HepG2 (cell line): ENCODE data around the gene MESD. TPM values are rescaled to one million over a fixed set of nuclear protein-coding genes. Genes with fewer than 3 reads are reported as not detected.

Experiments
- ATAC-seq: fragments of 200-7000 bp; cut with Tn5 transposase; 3 replicates; pipeline ENCODE4 v1.9.1; 2020; ENCODE audit warnings: mild to moderate bottlenecking, moderate library complexity
- BruUV-seq: library from RNA; stranded (reverse); fragments of 400-500 nt; replicated peaks from 2 replicates; lab custom pipeline; 2021; lab: Mats Ljungman, UMichigan
- CTCF ChIA-PET: fragments of 300-600 bp; formaldehyde crosslinking; extraction: SDS; loops from one replicate; lab custom pipeline; 2021; ENCODE audit warnings: low total read pairs, inconsistent platforms, low intra/inter-chr PET ratio; lab: Yijun Ruan, JAX
- POLR2A ChIA-PET: fragments of 350-600 bp; sonication (Branson Sonifier 250); formaldehyde crosslinking; loops from one replicate; lab custom pipeline; 2020; ENCODE audit warnings: antibody characterized with exemption, inconsistent platforms; lab: Yijun Ruan, JAX
- DNase-seq: peaks from one replicate; pipeline ENCODE4 v3.0.0-alpha.2; 2015; ENCODE audit warnings: low spot score
- FAIRE-seq: peaks from 3 replicates; lab custom pipeline; 2011; peaks lifted over from hg19 to GRCh38; lab: Jason Lieb, UNC
- H2AFZ ChIP-seq: one replicate; pipeline ENCODE4 v1.6.1; 2011; ENCODE audit warnings: low read length, inconsistent platforms
- H3K27ac ChIP-seq: fragments of 300-600 bp; 3 replicates; pipeline ENCODE4 v1.8.0; 2011; ENCODE audit warnings: mixed run types, mild to moderate bottlenecking, mixed read lengths, low read length, inconsistent platforms; ENCODE audit not compliant: insufficient read depth; ENCODE audit errors: extremely low read length
- H3K27me3 ChIP-seq, 2 experiments: fragments of 200-600 bp in 1 of 2; 2 replicates in 1 of 2; 3 replicates in 1 of 2; pipeline versions ENCODE4 v1.6.0 to v1.8.0; 2011; ENCODE audit warnings: low read length in 2 of 2, mild to moderate bottlenecking in 2 of 2, moderate library complexity in 2 of 2, inconsistent platforms in 1 of 2; ENCODE audit not compliant: insufficient read depth in 2 of 2, control insufficient read depth in 1 of 2
- H3K36me3 ChIP-seq, 2 experiments: fragments of 200-600 bp in 1 of 2; replicated peaks in 1 of 2; 2 replicates in 1 of 2; 3 replicates in 1 of 2; pipeline versions ENCODE4 v1.5.1 to v1.8.0; 2011; ENCODE audit warnings: low read length in 2 of 2, inconsistent platforms in 1 of 2; ENCODE audit not compliant: insufficient read depth in 2 of 2, control insufficient read depth in 1 of 2
- H3K4me1 ChIP-seq: 2 replicates; pipeline ENCODE4 v1.5.1; 2012; ENCODE audit warnings: low read length, inconsistent platforms; ENCODE audit not compliant: insufficient read depth
- H3K4me2 ChIP-seq: 2 replicates; pipeline ENCODE4 v1.6.0; 2011; ENCODE audit warnings: low read depth, low read length, inconsistent platforms
- H3K4me3 ChIP-seq, 3 experiments: fragments of 200-600 bp in 1 of 3; sonication (generic), shearing (Covaris generic) in 1 of 3; replicated peaks in 1 of 3; 2 replicates each; pipeline ENCODE4 v1.5.1; 2011 to 2016; ENCODE audit warnings: low read length in 3 of 3, inconsistent platforms in 2 of 3, low read depth in 2 of 3, mild to moderate bottlenecking in 2 of 3, control low read depth in 1 of 3, mixed read lengths in 1 of 3; ENCODE audit not compliant: insufficient read depth in 1 of 3
- H3K79me2 ChIP-seq: one replicate; pipeline ENCODE4 v1.6.1; 2011; ENCODE audit warnings: low read length, inconsistent platforms; ENCODE audit not compliant: insufficient read depth
- H3K9ac ChIP-seq: 2 replicates; pipeline ENCODE4 v1.6.0; 2011; ENCODE audit warnings: mild to moderate bottlenecking, low read depth, low read length, inconsistent platforms; ENCODE audit not compliant: insufficient read depth
- H3K9me3 ChIP-seq: 2 replicates; pipeline ENCODE4 v1.5.1; 2012; ENCODE audit warnings: mild to moderate bottlenecking, low read length
- H4K20me1 ChIP-seq: 2 replicates; pipeline ENCODE4 v1.6.0; 2011; ENCODE audit warnings: inconsistent platforms, mild to moderate bottlenecking, low read length, moderate library complexity; ENCODE audit not compliant: insufficient read depth
- CEBPB ChIP-seq: IDR thresholded peaks from 2 replicates; pipeline ENCODE4 v1.6.1; 2011; ENCODE audit warnings: low read depth, low read length, improper control_type of control experiment, borderline replicate concordance
- MBD4 ChIP-seq: IDR thresholded peaks from 2 replicates; pipeline ENCODE4 v1.6.1; 2012; ENCODE audit warnings: low read length, inconsistent platforms, borderline replicate concordance
- NR2C2 ChIP-seq: sonication (generic); formaldehyde crosslinking; IDR thresholded peaks from 2 replicates; pipeline ENCODE4 v1.4.0; 2020; ENCODE audit warnings: missing genetic modification reagents, mild to moderate bottlenecking, moderate library complexity, borderline replicate concordance
- PHF8 ChIP-seq: sonication (generic); formaldehyde crosslinking; IDR thresholded peaks from 2 replicates; pipeline ENCODE4 v1.5.0; 2020; ENCODE audit warnings: missing genetic modification reagents
- SRF ChIP-seq: IDR thresholded peaks from 2 replicates; pipeline ENCODE4 v1.6.1; 2011; ENCODE audit warnings: mild to moderate bottlenecking, low read depth, low read length, moderate library complexity
- YEATS2 ChIP-seq: sonication (generic); formaldehyde crosslinking; IDR thresholded peaks from 2 replicates; pipeline ENCODE4 v1.4.0; 2020; ENCODE audit warnings: missing genetic modification reagents, borderline replicate concordance
- ZNF274 ChIP-seq: sonication (generic); formaldehyde crosslinking; IDR thresholded peaks from 2 replicates; pipeline ENCODE4 v1.5.1; 2020; ENCODE audit warnings: mild to moderate bottlenecking, missing genetic modification reagents
- ZNF432 ChIP-seq: sonication (generic); formaldehyde crosslinking; IDR thresholded peaks from 2 replicates; pipeline ENCODE4 v1.5.0; 2020; ENCODE audit warnings: missing genetic modification reagents, mild to moderate bottlenecking, borderline replicate concordance
- WGBS: methylation state at CpG from one replicate; pipeline ENCODE4 v1.1.6; 2017; ENCODE audit warnings: low lambda C conversion rate; 5-methylcytosine and 5-hydroxymethylcytosine counted together
- in situ Hi-C: cut with HindIII; loops from 2 replicates; pipeline ENCODE4 v1.10.0; 2017; ENCODE audit warnings: low pct_unique_long_range_greater_than_20kb; ENCODE audit not compliant: extremely low pct_ligation_motif_present
- intact Hi-C: fragments of 100-400 bp; cut with micrococcal nuclease; formaldehyde crosslinking; loops from one replicate; pipeline ENCODE4 v1.10.0; 2022; ENCODE audit not compliant: unreplicated experiment
- microRNA-seq: library from miRNA; unstranded; fragments of <30 nt; microRNA quantifications from one replicate; pipeline ENCODE4, GENCODE V29; 2020
- polyA plus RNA-seq, 8 experiments: library from polyadenylated mRNA; depleted of rRNA in 3 of 8; stranded (reverse) in 7 of 8; unstranded in 1 of 8; fragments of >200 nt; fragmentation: Illumina TruSeq in 4 of 8; extraction: Trizol in 4 of 8; gene quantifications; 2 replicates each; pipeline versions ENCODE4 v1.2.1 to v1.2.3, GENCODE V29; 2011 to 2016; ENCODE audit warnings: low read depth in 4 of 8, missing spikeins in 1 of 8, mixed read lengths in 1 of 8; ENCODE audit not compliant: insufficient read depth in 1 of 8
- small RNA-seq, 3 experiments: library from RNA; depleted of rRNA; stranded (forward); fragments of <200 nt; gene quantifications; one replicate each; pipeline ENCODE3, GENCODE V24; 2012; ENCODE audit warnings: low read depth in 2 of 3, low replicate concordance in 1 of 3; ENCODE audit not compliant: insufficient read length in 3 of 3, insufficient read depth in 2 of 3
- total RNA-seq, 5 experiments: library from RNA; depleted of rRNA; stranded (reverse); fragments of >200 nt; fragmentation: Illumina TruSeq; extraction: Trizol; gene quantifications; 2 replicates each; pipeline ENCODE4 v1.2.3, GENCODE V29; 2016; ENCODE audit warnings: low read depth in 1 of 5
- TF ChIP-seq, protein P1 (sequence below): sonication (generic); formaldehyde crosslinking; IDR thresholded peaks from 2 replicates; pipeline ENCODE4 v1.5.0; 2020; ENCODE audit warnings: mild to moderate bottlenecking, missing genetic modification reagents
- TF ChIP-seq, protein P2 (sequence below): sonication (generic); formaldehyde crosslinking; IDR thresholded peaks from 2 replicates; pipeline ENCODE4 v1.5.1; 2020; ENCODE audit warnings: mild to moderate bottlenecking, missing genetic modification reagents, borderline replicate concordance

The MESD gene
- total and polyA plus RNA-seq, 2 of the 13 experiments (the other 11 are each of a cell fraction or from before 2014, with no cell fraction given): 18.0 to 46.2 TPM

DNA sequence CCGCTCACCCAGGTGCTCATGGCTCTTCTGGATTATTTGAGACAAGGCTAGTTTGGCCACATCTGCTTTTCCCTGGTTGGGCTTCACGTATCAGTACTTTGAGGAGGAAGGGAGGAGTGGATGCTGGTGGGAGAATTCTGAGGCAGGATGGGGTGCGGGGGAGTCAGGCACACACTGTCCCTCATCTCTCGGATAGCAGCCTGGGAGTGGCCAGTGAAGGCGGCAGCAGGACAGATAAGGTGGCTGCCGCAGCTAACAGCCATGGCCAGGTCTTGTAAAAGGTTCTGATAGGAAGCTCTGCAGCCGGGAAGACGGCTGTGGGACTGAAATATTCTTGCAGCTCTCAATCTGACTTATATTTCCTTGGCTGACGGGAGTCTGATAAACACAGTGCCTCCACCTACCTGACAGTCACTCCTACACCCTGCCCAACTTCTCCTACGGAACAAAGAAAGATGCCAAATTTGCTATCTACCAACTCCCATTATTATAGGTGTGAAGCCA lies 87.3 kb downstream of the MESD start (continued):
- TF ChIP-seq, protein P1, sequence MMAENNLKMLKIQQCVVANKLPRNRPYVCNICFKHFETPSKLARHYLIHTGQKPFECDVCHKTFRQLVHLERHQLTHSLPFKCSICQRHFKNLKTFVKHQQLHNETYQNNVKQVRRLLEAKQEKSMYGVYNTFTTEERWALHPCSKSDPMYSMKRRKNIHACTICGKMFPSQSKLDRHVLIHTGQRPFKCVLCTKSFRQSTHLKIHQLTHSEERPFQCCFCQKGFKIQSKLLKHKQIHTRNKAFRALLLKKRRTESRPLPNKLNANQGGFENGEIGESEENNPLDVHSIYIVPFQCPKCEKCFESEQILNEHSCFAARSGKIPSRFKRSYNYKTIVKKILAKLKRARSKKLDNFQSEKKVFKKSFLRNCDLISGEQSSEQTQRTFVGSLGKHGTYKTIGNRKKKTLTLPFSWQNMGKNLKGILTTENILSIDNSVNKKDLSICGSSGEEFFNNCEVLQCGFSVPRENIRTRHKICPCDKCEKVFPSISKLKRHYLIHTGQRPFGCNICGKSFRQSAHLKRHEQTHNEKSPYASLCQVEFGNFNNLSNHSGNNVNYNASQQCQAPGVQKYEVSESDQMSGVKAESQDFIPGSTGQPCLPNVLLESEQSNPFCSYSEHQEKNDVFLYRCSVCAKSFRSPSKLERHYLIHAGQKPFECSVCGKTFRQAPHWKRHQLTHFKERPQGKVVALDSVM (CRISPR knock-in tag): no peak

DNA sequence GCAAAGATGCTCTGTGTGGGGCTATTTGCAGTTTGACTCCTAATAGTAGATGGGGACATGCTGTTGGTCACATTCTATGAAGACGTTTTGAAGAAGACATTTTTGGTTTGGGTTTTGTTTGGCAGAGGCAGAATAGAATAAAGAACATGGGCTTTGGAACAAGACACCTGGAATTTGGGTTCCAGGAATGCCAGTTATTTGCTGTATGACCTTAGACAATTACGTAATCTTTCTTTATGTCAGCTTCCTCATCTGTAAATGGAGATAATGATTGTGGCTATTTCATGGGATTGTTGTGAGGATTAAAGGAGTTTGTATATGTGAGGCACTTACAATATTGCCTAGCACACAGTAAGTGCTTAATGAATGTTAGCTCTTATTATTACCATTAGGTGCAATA lies 91.6 kb downstream of the MESD start:
- TF ChIP-seq SRF: no peak
- no peak for TF ChIP-seq ZNF274 (CRISPR knock-in tag)
- no peak for TF ChIP-seq NR2C2 (CRISPR knock-in tag)
- TF ChIP-seq PHF8: no peak
- TF ChIP-seq CEBPB: peak; percentile 66
- no peak for TF ChIP-seq ZNF432
- TF ChIP-seq, protein P2, sequence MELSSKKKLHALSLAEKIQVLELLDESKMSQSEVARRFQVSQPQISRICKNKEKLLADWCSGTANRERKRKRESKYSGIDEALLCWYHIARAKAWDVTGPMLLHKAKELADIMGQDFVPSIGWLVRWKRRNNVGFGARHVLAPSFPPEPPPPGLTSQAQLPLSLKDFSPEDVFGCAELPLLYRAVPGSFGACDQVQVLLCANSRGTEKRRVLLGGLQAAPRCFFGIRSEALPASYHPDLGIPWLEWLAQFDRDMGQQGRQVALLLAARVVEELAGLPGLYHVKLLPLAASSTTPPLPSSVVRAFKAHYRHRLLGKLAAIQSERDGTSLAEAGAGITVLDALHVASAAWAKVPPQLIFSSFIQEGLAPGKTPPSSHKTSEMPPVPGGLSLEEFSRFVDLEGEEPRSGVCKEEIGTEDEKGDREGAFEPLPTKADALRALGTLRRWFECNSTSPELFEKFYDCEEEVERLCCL (CRISPR knock-in tag): no peak
- TF ChIP-seq YEATS2 (CRISPR knock-in tag): no peak
- TF ChIP-seq MBD4: no peak
- TF ChIP-seq, all 625 proteins: peak for 1
- Histone ChIP-seq H3K4me3 (no peak overlapping the region), H3K9ac (no peak overlapping the region), H3K9me3 (no peaks in the 10 kb centered on the region), H3K27me3 (no peaks in the 10 kb centered on the region), H3K4me2 (no peak overlapping the region), H2AFZ (no peak overlapping the region), H3K27ac (no peak overlapping the region), H3K4me1 (peaks cover 15% of the 10 kb centered on the region), H3K79me2 (no peaks in the 10 kb centered on the region), H3K36me3 (peaks cover 18 to 43% of the 10 kb centered on the region in 2 experiments), H4K20me1 (no peaks in the 10 kb centered on the region)
- intact Hi-C loops (no loop called here), in situ Hi-C loops (no loop called here)
- ATAC-seq (no peak), DNase-seq (peak; percentile 15), FAIRE-seq (no peak)
- ChIA-PET POLR2A (no interaction called here), CTCF (no interaction called here)
- 66% methylated on average over 2 of the region's 2 CpGs for WGBS
- no TSS peak for BruUV-seq

Small RNA genes lying within 50 kb of the gene (microRNA-seq; reads per million reads assigned to microRNA genes)
- not detected for gene MIR4514

Small RNA genes lying within 50 kb of the gene (small RNA-seq; reads per million reads assigned to genes)
- 0 reads per million in 3 experiments for gene MIR4514

Other genes starting within 250 kb of the MESD start
- 1.9 and 4.3 TPM in 2 replicates for gene CEMIP, start 210.4 kb downstream of the MESD start, total RNA-seq (2016; rRNA removed; fragmentation: Illumina TruSeq; extraction: Trizol)
- gene CEMIP, start 210.4 kb downstream of the MESD start, polyA plus RNA-seq (2011; rRNA removed): 14.2 and 28.5 TPM in 2 replicates
- 4.6 and 5.3 TPM in 2 replicates for gene TLNRD1, start 11.1 kb upstream of the MESD start, total RNA-seq (2016; rRNA removed; fragmentation: Illumina TruSeq; extraction: Trizol)
- gene TLNRD1, start 11.1 kb upstream of the MESD start, polyA plus RNA-seq (2011; rRNA removed): 3.4 and 4.7 TPM in 2 replicates
- gene CFAP161, start 144.5 kb upstream of the MESD start, total RNA-seq (2016; rRNA removed; fragmentation: Illumina TruSeq; extraction: Trizol): not detected in 2 replicates
- not detected in 2 replicates for gene CFAP161, start 144.5 kb upstream of the MESD start, polyA plus RNA-seq (2011; rRNA removed)
- not detected in 2 replicates for gene IL16, start 207.1 kb upstream of the MESD start, total RNA-seq (2016; rRNA removed; fragmentation: Illumina TruSeq; extraction: Trizol)
- gene IL16, start 207.1 kb upstream of the MESD start, polyA plus RNA-seq (2011; rRNA removed): 0.03 TPM in 2 replicates